HepG2 (cell line): ENCODE data around the gene ARHGAP29. TPM values are rescaled to one million over a fixed set of nuclear protein-coding genes. Genes with fewer than 3 reads are reported as not detected.

Source experiments
- ATF5 ChIP-seq: sonication (generic); formaldehyde crosslinking; IDR thresholded peaks from 2 replicates; pipeline ENCODE4 v1.4.0; 2020; ENCODE audit warnings: mild to moderate bottlenecking, low read depth, missing genetic modification reagents
- DBP ChIP-seq: sonication (generic); formaldehyde crosslinking; IDR thresholded peaks from 2 replicates; pipeline ENCODE4 v1.4.0; 2020; ENCODE audit warnings: missing genetic modification reagents; ENCODE audit errors: not compliant biosample characterization
- E2F5 ChIP-seq: sonication (generic); formaldehyde crosslinking; conservative IDR thresholded peaks from 2 replicates; pipeline ENCODE4 v1.4.0; 2020; ENCODE audit warnings: missing genetic modification reagents
- FOXJ3 ChIP-seq: sonication (generic); formaldehyde crosslinking; IDR thresholded peaks from 2 replicates; pipeline ENCODE4 v1.4.0; 2020; ENCODE audit warnings: missing genetic modification reagents, mild to moderate bottlenecking, borderline replicate concordance
- FUBP1 ChIP-seq: sonication (generic); formaldehyde crosslinking; IDR thresholded peaks from 2 replicates; pipeline ENCODE4 v1.5.1; 2020; ENCODE audit warnings: missing genetic modification reagents, mild to moderate bottlenecking, borderline replicate concordance
- KDM3A ChIP-seq: IDR thresholded peaks from 2 replicates; pipeline ENCODE4 v1.6.1; 2018; ENCODE audit warnings: low read depth, missing compliant biosample characterization
- KDM6A ChIP-seq: IDR thresholded peaks from 2 replicates; pipeline ENCODE4 v1.6.1; 2016; ENCODE audit warnings: low read depth
- MAX ChIP-seq: IDR thresholded peaks from 2 replicates; pipeline ENCODE4 v1.6.1; 2012; ENCODE audit warnings: inconsistent platforms
- MLX ChIP-seq: IDR thresholded peaks from 2 replicates; pipeline ENCODE4 v1.6.1; 2016
- NFYC ChIP-seq: IDR thresholded peaks from 2 replicates; pipeline ENCODE4 v1.6.1; 2016; ENCODE audit warnings: missing genetic modification reagents, missing compliant biosample characterization
- PRMT3 ChIP-seq: sonication (generic); formaldehyde crosslinking; IDR thresholded peaks from 2 replicates; pipeline ENCODE4 v1.8.1; 2022; ENCODE audit warnings: low read depth, mild to moderate bottlenecking, moderate library complexity, missing genetic modification reagents, borderline replicate concordance
- TBL1XR1 ChIP-seq: fragments of 150-350 bp; IDR thresholded peaks from 2 replicates; pipeline ENCODE4 v1.6.1; 2014; ENCODE audit warnings: borderline replicate concordance, low read length; ENCODE audit not compliant: partially characterized antibody
- ZBED4 ChIP-seq: sonication (generic); formaldehyde crosslinking; IDR thresholded peaks from 2 replicates; pipeline ENCODE4 v1.4.0; 2020; ENCODE audit warnings: missing genetic modification reagents, borderline replicate concordance
- ZNF10 ChIP-seq: sonication (generic); formaldehyde crosslinking; IDR thresholded peaks from 2 replicates; pipeline ENCODE4 v1.4.0; 2020; ENCODE audit warnings: mild to moderate bottlenecking, low read depth, missing genetic modification reagents, borderline replicate concordance
- ZNF563 ChIP-seq: sonication (generic); formaldehyde crosslinking; IDR thresholded peaks from 2 replicates; pipeline ENCODE4 v1.8.0; 2022; ENCODE audit warnings: mild to moderate bottlenecking, moderate library complexity, missing genetic modification reagents
- ZNF605 ChIP-seq: sonication (generic); formaldehyde crosslinking; IDR thresholded peaks from 2 replicates; pipeline ENCODE4 v1.8.0; 2022; ENCODE audit warnings: mild to moderate bottlenecking, missing genetic modification reagents
- ZNF777 ChIP-seq: sonication (generic); formaldehyde crosslinking; IDR thresholded peaks from 2 replicates; pipeline ENCODE4 v1.4.0; 2020; ENCODE audit warnings: missing genetic modification reagents
- ZNF788 ChIP-seq: sonication (generic); formaldehyde crosslinking; IDR thresholded peaks from 2 replicates; pipeline ENCODE4 v1.5.0; 2020; ENCODE audit warnings: mild to moderate bottlenecking, missing genetic modification reagents, borderline replicate concordance
- polyA plus RNA-seq, 8 experiments: library from polyadenylated mRNA; depleted of rRNA in 3 of 8; stranded (reverse) in 7 of 8; unstranded in 1 of 8; fragments of >200 nt; fragmentation: Illumina TruSeq in 4 of 8; extraction: Trizol in 4 of 8; gene quantifications; 2 replicates each; pipeline versions ENCODE4 v1.2.1 to v1.2.3, GENCODE V29; 2011 to 2016; ENCODE audit warnings: low read depth in 4 of 8, missing spikeins in 1 of 8, mixed read lengths in 1 of 8; ENCODE audit not compliant: insufficient read depth in 1 of 8
- total RNA-seq, 5 experiments: library from RNA; depleted of rRNA; stranded (reverse); fragments of >200 nt; fragmentation: Illumina TruSeq; extraction: Trizol; gene quantifications; 2 replicates each; pipeline ENCODE4 v1.2.3, GENCODE V29; 2016; ENCODE audit warnings: low read depth in 1 of 5

Gene ARHGAP29
- total and polyA plus RNA-seq, 2 of the 13 experiments (the other 11 are each of a cell fraction or from before 2014, with no cell fraction given): 12.8 to 18.3 TPM

GRCh38 chr1:94237291-94238226 lies at the start of gene ARHGAP29 (continued):
- TF ChIP-seq PRMT3 (CRISPR knock-in tag) (0 out of 2 replicates have a peak, but pooled peaks have one; percentile 31), TBL1XR1 (no peak), NFYC (CRISPR knock-in tag) (no peak), ZNF788 (CRISPR knock-in tag) (no peak), ZNF605 (no peak), ZBED4 (CRISPR knock-in tag) (no peak), ZNF777 (CRISPR knock-in tag) (peak; percentile 98), E2F5 (no peak), FOXJ3 (CRISPR knock-in tag) (no peak), ZNF10 (no peak), ATF5 (CRISPR knock-in tag) (no peak), FUBP1 (CRISPR knock-in tag) (no peak), MAX (peak; percentile 62; the same call in 1 of the 2 replicates), ZNF563 (CRISPR knock-in tag) (peak; percentile 50), KDM6A (CRISPR knock-in tag) (no peak), MLX (CRISPR knock-in tag) (no peak), KDM3A (CRISPR knock-in tag) (no peak), DBP (CRISPR knock-in tag) (no peak)
